SK-N-SH (cell line): ENCODE data around the gene HSF5. TPM values are rescaled to one million over a fixed set of nuclear protein-coding genes. Genes with fewer than 3 reads are reported as not detected.

ENCODE experiments used
- CTCF ChIA-PET: fragments of 300-600, 350-600 bp; formaldehyde crosslinking; extraction: SDS; loops from one replicate; lab custom pipeline; 2021; lab: Yijun Ruan, JAX
- POLR2A ChIA-PET: fragments of 350-600 bp; sonication (Branson Sonifier 250); formaldehyde crosslinking; extraction: SDS; loops from one replicate; lab custom pipeline; 2020; ENCODE audit warnings: antibody characterized with exemption, inconsistent platforms; lab: Yijun Ruan, JAX
- DNase-seq: peaks from one replicate; pipeline ENCODE4 v3.0.0; 2012
- H2AFZ ChIP-seq: fragments of 200-600 bp; sonication (generic); 2 replicates; pipeline ENCODE4 v1.8.1; 2016; ENCODE audit warnings: antibody characterized with exemption, mild to moderate bottlenecking, low read depth
- H3F3A ChIP-seq: fragments of 200-600 bp; sonication (generic); replicated peaks from 2 replicates; pipeline ENCODE3; 2016; ENCODE audit warnings: antibody characterized with exemption, mild to moderate bottlenecking; ENCODE audit not compliant: insufficient read depth
- H3K27ac ChIP-seq, 2 experiments: fragments of 200-500 bp in 1 of 2; fragments of 200-600 bp in 1 of 2; sonication (Bioruptor generic) in 1 of 2; sonication (generic), shearing (Covaris generic) in 1 of 2; 2 replicates each; pipeline versions ENCODE4 v1.5.1 to v1.6.1; 2014 to 2016; ENCODE audit warnings: low read depth in 2 of 2, inconsistent platforms in 1 of 2, low read length in 1 of 2, mild to moderate bottlenecking in 1 of 2, mixed read lengths in 1 of 2
- H3K27me3 ChIP-seq: fragments of 200-600 bp; sonication (generic), shearing (Covaris generic); 2 replicates; pipeline ENCODE4 v1.6.1; 2016; ENCODE audit warnings: mixed run types; ENCODE audit not compliant: insufficient read depth
- H3K36me3 ChIP-seq, 2 experiments: fragments of 200-500 bp in 1 of 2; fragments of 200-600 bp in 1 of 2; sonication (Bioruptor generic) in 1 of 2; sonication (generic) in 1 of 2; replicated peaks in 1 of 2; 2 replicates each; pipeline versions ENCODE3 to v1.5.1; 2014 to 2016; ENCODE audit warnings: low read length in 1 of 2, mild to moderate bottlenecking in 1 of 2; ENCODE audit not compliant: insufficient read depth in 2 of 2, control insufficient read depth in 1 of 2
- H3K4me1 ChIP-seq, 2 experiments: fragments of 200-500 bp in 1 of 2; fragments of 200-600 bp in 1 of 2; sonication (Bioruptor generic) in 1 of 2; sonication (generic), shearing (Covaris generic) in 1 of 2; 2 replicates each; pipeline versions ENCODE4 v1.5.1 to v1.6.1; 2014 to 2016; ENCODE audit warnings: low read depth in 1 of 2, low read length in 1 of 2, mixed run types in 1 of 2; ENCODE audit not compliant: insufficient read depth in 2 of 2, control insufficient read depth in 1 of 2
- H3K4me2 ChIP-seq: fragments of 200-600 bp; sonication (generic), shearing (Covaris generic); 2 replicates; pipeline ENCODE4 v1.6.1; 2017; ENCODE audit warnings: mixed run types
- H3K4me3 ChIP-seq, 2 experiments: fragments of 200-500 bp in 1 of 2; fragments of 200-600 bp in 1 of 2; sonication (Bioruptor generic) in 1 of 2; sonication (generic), shearing (Covaris generic) in 1 of 2; 2 replicates each; pipeline versions ENCODE4 v1.5.1 to v1.8.1; 2014 to 2016; ENCODE audit warnings: low read depth in 2 of 2, inconsistent platforms in 1 of 2, low read length in 1 of 2, mild to moderate bottlenecking in 1 of 2, mixed read lengths in 1 of 2, moderate library complexity in 1 of 2
- H3K79me2 ChIP-seq: fragments of 200-600 bp; sonication (generic); 2 replicates; pipeline ENCODE4 v1.8.1; 2017; ENCODE audit warnings: mild to moderate bottlenecking; ENCODE audit not compliant: insufficient read depth
- H3K9ac ChIP-seq: fragments of 200-600 bp; sonication (generic); 2 replicates; pipeline ENCODE4 v1.6.1; 2017; ENCODE audit warnings: mixed run types
- H3K9me2 ChIP-seq: fragments of 200-600 bp; sonication (generic); 2 replicates; pipeline ENCODE4 v1.6.1; 2017; ENCODE audit warnings: mixed run types
- H3K9me3 ChIP-seq: fragments of 200-600 bp; sonication (generic); 2 replicates; pipeline ENCODE4 v1.6.1; 2017; ENCODE audit warnings: mixed run types, mild to moderate bottlenecking, moderate library complexity
- H4K20me1 ChIP-seq: fragments of 200-600 bp; sonication (generic); 2 replicates; pipeline ENCODE4 v1.6.1; 2017; ENCODE audit warnings: mild to moderate bottlenecking, mixed run types; ENCODE audit not compliant: insufficient read depth
- FOXJ3 ChIP-seq: sonication (generic); formaldehyde crosslinking; IDR thresholded peaks from 2 replicates; pipeline ENCODE4 v1.5.1; 2020; ENCODE audit warnings: mild to moderate bottlenecking, missing genetic modification reagents
- FOXM1 ChIP-seq: IDR thresholded peaks from 2 replicates; pipeline ENCODE4 v1.4.0; 2012; ENCODE audit warnings: low read depth, mild to moderate bottlenecking
- GATA2 ChIP-seq: sonication (generic); formaldehyde crosslinking; IDR thresholded peaks from 2 replicates; pipeline ENCODE4 v1.5.0; 2020; ENCODE audit warnings: mild to moderate bottlenecking, missing genetic modification reagents
- MAX ChIP-seq: IDR thresholded peaks from 2 replicates; pipeline ENCODE4 v1.4.0; 2012; ENCODE audit warnings: low read depth
- NFIC ChIP-seq: IDR thresholded peaks from 2 replicates; pipeline ENCODE4 v1.4.0; 2012; ENCODE audit warnings: borderline replicate concordance
- NRF1 ChIP-seq: IDR thresholded peaks from 2 replicates; pipeline ENCODE4 v1.6.1; 2012; ENCODE audit warnings: low read depth, mild to moderate bottlenecking, low read length
- PBX3 ChIP-seq: IDR thresholded peaks from 2 replicates; pipeline ENCODE4; 2012
- POLR2AphosphoS5 ChIP-seq: IDR thresholded peaks from 2 replicates; pipeline ENCODE4 v1.6.1; 2012; ENCODE audit warnings: low read depth, low read length
- RAD21 ChIP-seq: IDR thresholded peaks from 2 replicates; pipeline ENCODE4 v1.6.1; 2012; ENCODE audit warnings: mild to moderate bottlenecking, low read length
- RFX5 ChIP-seq: IDR thresholded peaks from 2 replicates; pipeline ENCODE4 v1.6.1; 2012; ENCODE audit warnings: mild to moderate bottlenecking, improper control_type of control experiment, low read length
- RXRA ChIP-seq: IDR thresholded peaks from 2 replicates; pipeline ENCODE4 v1.4.0; 2012; ENCODE audit warnings: low read depth, mild to moderate bottlenecking, borderline replicate concordance
- SMC3 ChIP-seq: IDR thresholded peaks from 2 replicates; pipeline ENCODE4 v1.6.1; 2012; ENCODE audit warnings: low read depth, low read length, improper control_type of control experiment
- TAF1 ChIP-seq: IDR thresholded peaks from 2 replicates; pipeline ENCODE4 v1.6.1; 2012; ENCODE audit warnings: low read depth, mild to moderate bottlenecking, low read length, moderate library complexity, borderline replicate concordance
- USF1 ChIP-seq: IDR thresholded peaks from 2 replicates; pipeline ENCODE4 v1.4.0; 2012; ENCODE audit warnings: low read depth, borderline replicate concordance
- YY1 ChIP-seq: IDR thresholded peaks from 2 replicates; pipeline ENCODE4 v1.4.0; 2012; ENCODE audit warnings: low read depth, mild to moderate bottlenecking
- polyA plus RNA-seq, 3 experiments: library from polyadenylated mRNA; depleted of rRNA; stranded (reverse); fragments of >200 nt; gene quantifications; 2 replicates each; pipeline ENCODE4 v1.2.3, GENCODE V29; 2012

HSF5 gene
- polyA plus RNA-seq, 1 of the 3 experiments (the other 2 are of a cell fraction) = not detected

GRCh38 chr17:58436805-58437239 lies 51.4 kb downstream of the HSF5 start (continued):
- TF ChIP-seq PBX3 = no peak
- no peak for TF ChIP-seq RXRA
- TF ChIP-seq RFX5 = no peak
- TF ChIP-seq YY1 = no peak
- TF ChIP-seq SMC3 = no peak
- no peak for TF ChIP-seq NFIC
- TF ChIP-seq FOXM1 = no peak
- TF ChIP-seq RAD21 = no peak
- no peak for TF ChIP-seq MAX
- TF ChIP-seq TAF1 = no peak
- no peak for TF ChIP-seq FOXJ3 (CRISPR knock-in tag)
- TF ChIP-seq POLR2AphosphoS5 = no peak
- TF ChIP-seq NRF1 = no peak

- Histone ChIP-seq H3K9ac (no peak overlapping the region), H3K27me3 (0 out of 2 replicates have a peak, but pooled peaks cover 9% of the 10 kb centered on the region), H3K9me2 (no peaks in the 10 kb centered on the region), H2AFZ (no peak overlapping the region), H4K20me1 (no peaks in the 10 kb centered on the region), H3K4me3 (no peak overlapping the region), H3K4me1 (no peaks in the 10 kb centered on the region), H3K9me3 (no peaks in the 10 kb centered on the region), H3K4me2 (no peak overlapping the region), H3K36me3 (no peaks in the 10 kb centered on the region), H3K79me2 (no peaks in the 10 kb centered on the region), H3F3A (no peaks in the 10 kb centered on the region), H3K27ac (no peak overlapping the region)
- ChIA-PET POLR2A (no interaction called here), CTCF (interaction anchor here (1.4 to 3.6 kb wide), 3 partner anchors 10 to 187 kb away, joined by 3 to 21 read pairs (median 4); partner anchors contain the start of gene RNF43)
- TF ChIP-seq USF1 (no peak), NFIC (no peak), GATA2 (CRISPR knock-in tag) (no peak)
- DNase-seq = no peak
Observed at GRCh38 chr17:58436245-58436644, 52.0 kb downstream of the HSF5 start.
